Spleen (tissue), 11 donors: Measurements from ENCODE around the gene VCL. TPM values are rescaled to one million over a fixed set of nuclear protein-coding genes. Genes with fewer than 3 reads are reported as not detected.

ENCODE experiments used
- DNase-seq: peaks from one replicate; pipeline ENCODE4 v3.0.0-alpha.2; 2020
- H3K27ac ChIP-seq, 8 donors: fragments of 200-600 bp; sonication (generic) in 7 of 8; 1 replicate in 4 of 8; 2 replicates in 4 of 8; pipeline versions ENCODE4 v1.5.0 to v1.8.0; 2016 to 2021; ENCODE audit warnings: inconsistent platforms in 4 of 8, mild to moderate bottlenecking in 4 of 8, moderate library complexity in 1 of 8
- H3K27me3 ChIP-seq, 7 donors: fragments of 200-600 bp; sonication (generic) in 6 of 7; replicated peaks in 1 of 7; 1 replicate in 4 of 7; 2 replicates in 3 of 7; pipeline versions ENCODE4 v1.5.0 to v1.8.0; 2016 to 2021; ENCODE audit warnings: inconsistent platforms in 3 of 7, mild to moderate bottlenecking in 1 of 7
- H3K36me3 ChIP-seq, 6 donors: fragments of 200-600 bp; sonication (generic) in 5 of 6; 1 replicate in 4 of 6; 2 replicates in 2 of 6; pipeline versions ENCODE4 v1.5.0 to v1.8.0; 2016 to 2021; ENCODE audit warnings: inconsistent platforms in 2 of 6
- H3K4me1 ChIP-seq, 6 donors: fragments of 200-600 bp; sonication (generic) in 5 of 6; 1 replicate in 3 of 6; 2 replicates in 3 of 6; pipeline versions ENCODE4 v1.5.0 to v1.8.0; 2016 to 2021; ENCODE audit warnings: inconsistent platforms in 3 of 6
- H3K4me3 ChIP-seq, 8 donors: fragments of 200-600 bp; sonication (generic) in 7 of 8; 1 replicate in 4 of 8; 2 replicates in 4 of 8; pipeline versions ENCODE4 v1.5.0 to v1.8.0; 2016 to 2021; ENCODE audit warnings: inconsistent platforms in 4 of 8, mild to moderate bottlenecking in 4 of 8, moderate library complexity in 2 of 8
- H3K9me3 ChIP-seq, 8 donors: fragments of 200-600 bp; sonication (generic) in 7 of 8; 1 replicate in 4 of 8; 2 replicates in 4 of 8; pipeline versions ENCODE4 v1.5.0 to v1.8.0; 2016 to 2021; ENCODE audit warnings: inconsistent platforms in 4 of 8
- CTCF ChIP-seq, 11 experiments: fragments of 200-600 bp in 7 of 11; fragments of 450-650 bp in 4 of 11; sonication (generic) in 4 of 11; IDR thresholded peaks in 8 of 11; conservative IDR thresholded peaks in 3 of 11; 1 replicate in 7 of 11; 2 replicates in 4 of 11; pipeline versions ENCODE4 v1.4.0 to v1.8.0; 2016 to 2021; ENCODE audit warnings: antibody characterized with exemption in 11 of 11, inconsistent platforms in 4 of 11, mild to moderate bottlenecking in 1 of 11
- POLR2A ChIP-seq, 3 donors: fragments of 450-650 bp; IDR thresholded peaks; one replicate each; pipeline ENCODE4 v1.5.1; 2017; ENCODE audit warnings: antibody characterized with exemption in 3 of 3, mild to moderate bottlenecking in 1 of 3
- POLR2AphosphoS5 ChIP-seq, 3 donors: sonication (generic); formaldehyde crosslinking; IDR thresholded peaks; one replicate each; pipeline ENCODE4 v1.5.1; 2017; ENCODE audit warnings: antibody characterized with exemption in 3 of 3
- WGBS, 5 donors: extraction: QIAGEN DNeasy Blood & Tissue Kit in 3 of 5; methylation state at CpG; one replicate each; pipeline versions ENCODE4 v1.1.5 to v1.1.7; 2013 to 2018; 5-methylcytosine and 5-hydroxymethylcytosine counted together
- intact Hi-C: fragments of 100-400 bp; cut with DNase I; formaldehyde crosslinking; loops from one replicate; pipeline ENCODE4 v1.15.0; 2023; ENCODE audit warnings: low total_unique reads
- polyA plus RNA-seq, 3 donors: library from polyadenylated mRNA; stranded (reverse); fragments of 200-250 nt; gene quantifications; one replicate each; pipeline ENCODE4 v1.2.1, GENCODE V29; 2013
- total RNA-seq, 7 donors: library from RNA; depleted of rRNA in 3 of 7; stranded (reverse); fragments of >200 nt in 3 of 7; fragmentation: NEBNext Ultra II Directional in 4 of 7; extraction: Animal tissue kit (Norgen Biotek cat#: 25700) in 4 of 7; gene quantifications; one replicate each; pipeline versions ENCODE4 v1.1.0 to v1.2.1, GENCODE V29; 2016 to 2021
- donor health status: healthy with polysubstance abuse.
- donor health status: DM: no; HTN: no; CAD: no; lungs with moderate emphysema.
- donor health status: DM: no; HTN: no; CAD: no.
- donor health status: Bipolar disorder and iron deficiency.
- donor health status: healthy.
- donor health status: DM: no; HTN: no; CAD: no.
- donor health status: DM: yes; HTN: yes; CAD: no.

The VCL gene
- total and polyA plus RNA-seq, 10 donors = 8.8 to 214 (median 77.6) TPM

- Histone ChIP-seq H3K4me1 (peaks cover 0 to 5% (median 0%) of the 10 kb centered on the region in 6 donors), H3K36me3 (peaks cover 0 to 95% (median 46%) of the 10 kb centered on the region in 6 donors), H3K4me3 (no peak overlapping the region), H3K27ac (no peak overlapping the region), H3K9me3 (no peaks in the 10 kb centered on the region), H3K27me3 (no peaks in the 10 kb centered on the region)
- intact Hi-C loops = no loop called here
- TF ChIP-seq CTCF (IDR thresholded peaks at IDR 0.05 in 8 of 11, conservative IDR thresholded peaks at IDR 0.05 in 3 of 11) (no peak), POLR2AphosphoS5 (IDR thresholded peaks at IDR 0.05) (no peak), POLR2A (IDR thresholded peaks at IDR 0.05) (no peak)
- DNase-seq = no peak
- WGBS, 5 donors = 54 to 72% (median 62%) methylated on average over 3 of the region's 3 CpGs
Measured at GRCh38 chr10:74088722-74089121, 90.8 kb downstream of the VCL start.

- H3K4me3 ChIP-seq = no peak overlapping the region
- H3K9me3 ChIP-seq = no peaks in the 10 kb centered on the region
- no peaks in the 10 kb centered on the region for H3K27me3 ChIP-seq
- peaks cover 0 to 5% (median 0%) of the 10 kb centered on the region in 6 donors for H3K4me1 ChIP-seq
- DNase-seq = no peak
- WGBS, 5 donors = 91 to 96% (median 94%) methylated on average over 3 of the region's 3 CpGs
- TF ChIP-seq POLR2AphosphoS5 (IDR thresholded peaks at IDR 0.05) (no peak), CTCF (IDR thresholded peaks at IDR 0.05 in 8 of 11, conservative IDR thresholded peaks at IDR 0.05 in 3 of 11) (no peak), POLR2A (IDR thresholded peaks at IDR 0.05) (no peak)
- intact Hi-C loops = no loop called here
- peaks cover 0 to 99% (median 62%) of the 10 kb centered on the region in 6 donors for H3K36me3 ChIP-seq
- H3K27ac ChIP-seq = no peak overlapping the region
Measured at GRCh38 chr10:74092372-74092771, 94.5 kb downstream of the VCL start.

GRCh38 chr10:74093530-74094164, 95.7 kb downstream of the VCL start:
- Histone ChIP-seq H3K27ac (no peak overlapping the region), H3K27me3 (no peaks in the 10 kb centered on the region), H3K4me1 (peaks cover 0 to 8% (median 0%) of the 10 kb centered on the region in 6 donors), H3K4me3 (no peak overlapping the region), H3K36me3 (peaks cover 0 to 100% (median 71%) of the 10 kb centered on the region in 6 donors), H3K9me3 (no peaks in the 10 kb centered on the region)
- WGBS, 5 donors = 93 to 98% (median 94%) methylated on average over 4 of the region's 4 CpGs
- TF ChIP-seq POLR2A (IDR thresholded peaks at IDR 0.05) = no peak
- TF ChIP-seq POLR2AphosphoS5 (IDR thresholded peaks at IDR 0.05) = no peak
- no peak for TF ChIP-seq CTCF (IDR thresholded peaks at IDR 0.05 in 8 of 11, conservative IDR thresholded peaks at IDR 0.05 in 3 of 11)
- intact Hi-C loops = no loop called here
- DNase-seq = no peak

GRCh38 chr10:74094231-74094630, 96.3 kb downstream of the VCL start:
- H3K4me1 ChIP-seq = peaks cover 0 to 8% (median 0%) of the 10 kb centered on the region in 6 donors
- WGBS, 5 donors = 93 to 98% (median 97%) methylated on average over 7 of the region's 7 CpGs
- peaks cover 0 to 100% (median 71%) of the 10 kb centered on the region in 6 donors for H3K36me3 ChIP-seq
- no peak overlapping the region for H3K4me3 ChIP-seq
- intact Hi-C loops = no loop called here
- no peak for TF ChIP-seq CTCF (IDR thresholded peaks at IDR 0.05 in 8 of 11, conservative IDR thresholded peaks at IDR 0.05 in 3 of 11)
- no peak for TF ChIP-seq POLR2A (IDR thresholded peaks at IDR 0.05)
- TF ChIP-seq POLR2AphosphoS5 (IDR thresholded peaks at IDR 0.05) = no peak
- DNase-seq = no peak
- no peaks in the 10 kb centered on the region for H3K27me3 ChIP-seq
- no peak overlapping the region for H3K27ac ChIP-seq
- no peaks in the 10 kb centered on the region for H3K9me3 ChIP-seq
